Parathyroid adenoma (tissue), 2 donors: ENCODE measurements around the gene SLC44A5.

ENCODE experiments used
- H2AFZ ChIP-seq: fragments of 300-600 bp; sonication (generic); one replicate; pipeline ENCODE4 v1.7.0; 2017; ENCODE audit warnings: antibody characterized with exemption, mild to moderate bottlenecking
- H3K27ac ChIP-seq: fragments of 300-600 bp; sonication (generic); one replicate; pipeline ENCODE4 v1.7.0; 2017
- H3K27me3 ChIP-seq: fragments of 300-600 bp; sonication (generic); one replicate; pipeline ENCODE4 v1.7.0; 2017; ENCODE audit warnings: low read length; ENCODE audit not compliant: control insufficient read depth, insufficient read depth
- H3K36me3 ChIP-seq: fragments of 300-600 bp; sonication (generic); one replicate; pipeline ENCODE4 v1.7.0; 2017; ENCODE audit warnings: low read length; ENCODE audit not compliant: control insufficient read depth, insufficient read depth
- H3K4me1 ChIP-seq: fragments of 300-600 bp; sonication (generic); one replicate; pipeline ENCODE4 v1.7.0; 2017; ENCODE audit warnings: control low read depth
- H3K4me2 ChIP-seq: fragments of 300-600 bp; sonication (generic); one replicate; pipeline ENCODE4 v1.7.0; 2017; ENCODE audit warnings: low read length
- H3K4me3 ChIP-seq: fragments of 300-600 bp; sonication (generic); one replicate; pipeline ENCODE4 v1.7.0; 2017; ENCODE audit warnings: low read depth, low read length
- H3K79me2 ChIP-seq: fragments of 300-600 bp; sonication (generic); one replicate; pipeline ENCODE4 v1.7.0; 2017; ENCODE audit warnings: control low read depth
- H3K9ac ChIP-seq: fragments of 300-600 bp; sonication (generic); one replicate; pipeline ENCODE4 v1.7.0; 2017; ENCODE audit warnings: mild to moderate bottlenecking
- H3K9me3 ChIP-seq: fragments of 300-600 bp; sonication (generic); one replicate; pipeline ENCODE4 v1.7.0; 2017; ENCODE audit warnings: low read length; ENCODE audit not compliant: control insufficient read depth
- CTCF ChIP-seq: fragments of 300-600 bp; sonication (generic); IDR thresholded peaks from one replicate; pipeline ENCODE4 v1.7.0; 2017; ENCODE audit warnings: antibody characterized with exemption, mild to moderate bottlenecking
- donor health status: primary hyperparathyroidism.

Gene SLC44A5

GRCh38 chr1:75640137-75640536, 29.2 kb upstream of the SLC44A5 start:
- Histone ChIP-seq H3K9ac (no peak overlapping the region), H3K4me1 (no peaks in the 10 kb centered on the region), H2AFZ (no peak overlapping the region), H3K79me2 (no peaks in the 10 kb centered on the region), H3K27me3 (no peaks in the 10 kb centered on the region), H3K36me3 (no peaks in the 10 kb centered on the region), H3K4me2 (no peak overlapping the region), H3K27ac (no peak overlapping the region), H3K9me3 (no peaks in the 10 kb centered on the region), H3K4me3 (no peak overlapping the region)
- no peak for TF ChIP-seq CTCF

DNA sequence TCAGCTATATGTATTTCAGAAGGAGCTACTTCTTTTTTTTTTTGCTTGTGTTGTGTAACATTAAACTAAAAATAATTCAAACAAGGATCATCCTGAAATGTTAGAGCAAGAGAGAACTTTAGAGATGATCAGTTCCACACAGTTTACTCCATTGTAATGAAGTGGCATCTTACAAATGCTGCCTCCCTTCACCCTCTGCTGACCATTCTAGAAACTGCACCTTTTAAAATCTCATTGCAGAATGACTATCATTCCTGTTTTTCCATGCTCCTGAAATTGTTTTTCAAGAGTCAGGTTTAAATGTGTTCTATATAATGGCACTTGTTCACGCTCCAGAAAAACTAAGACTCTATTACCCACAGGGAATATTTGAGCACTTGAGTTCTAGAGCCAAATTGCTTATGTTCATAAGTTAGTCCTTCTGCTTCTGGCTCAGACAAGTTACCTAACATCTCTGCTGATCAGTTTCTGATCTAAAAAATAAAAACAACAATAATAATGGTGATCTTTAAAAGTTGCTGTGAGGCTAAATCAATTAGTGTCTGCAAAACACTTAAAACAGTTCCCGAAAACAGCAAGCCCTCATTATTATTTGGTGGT, 21.5 kb upstream of the SLC44A5 start:
- Histone ChIP-seq H3K27ac (no peak overlapping the region), H3K36me3 (no peaks in the 10 kb centered on the region), H3K4me3 (no peak overlapping the region), H3K27me3 (no peaks in the 10 kb centered on the region), H3K9ac (no peak overlapping the region), H3K4me2 (no peak overlapping the region), H3K4me1 (no peaks in the 10 kb centered on the region), H3K9me3 (no peaks in the 10 kb centered on the region), H3K79me2 (no peaks in the 10 kb centered on the region), H2AFZ (no peak overlapping the region)
- peak; percentile 50 for TF ChIP-seq CTCF

DNA sequence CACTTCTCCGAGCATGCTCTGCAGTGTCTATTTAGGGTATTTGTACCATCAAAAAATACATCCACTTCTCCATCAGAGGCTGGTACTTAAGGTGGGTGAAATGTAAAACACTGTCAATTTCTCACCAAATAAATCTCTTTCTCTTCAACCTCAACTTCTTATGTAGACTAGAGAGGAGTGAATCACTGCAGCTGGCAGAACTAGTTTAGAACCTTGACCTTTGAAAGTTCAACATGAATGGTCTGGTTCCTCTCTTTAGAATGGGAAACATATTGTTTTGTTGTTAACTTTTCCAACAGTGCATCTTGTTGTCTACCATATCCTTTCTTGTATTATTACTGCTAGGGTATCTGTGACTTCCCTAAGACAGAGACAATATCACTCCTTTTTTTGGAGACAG, 20.1 kb upstream of the SLC44A5 start:
- H3K27me3 ChIP-seq = no peaks in the 10 kb centered on the region
- H3K36me3 ChIP-seq = no peaks in the 10 kb centered on the region
- H3K4me1 ChIP-seq = no peaks in the 10 kb centered on the region
- H3K79me2 ChIP-seq = no peaks in the 10 kb centered on the region
- no peak for TF ChIP-seq CTCF
- no peaks in the 10 kb centered on the region for H3K9me3 ChIP-seq
- no peak overlapping the region for H2AFZ ChIP-seq
- no peak overlapping the region for H3K4me2 ChIP-seq
- no peak overlapping the region for H3K9ac ChIP-seq
- H3K4me3 ChIP-seq = no peak overlapping the region
- H3K27ac ChIP-seq = no peak overlapping the region

DNA sequence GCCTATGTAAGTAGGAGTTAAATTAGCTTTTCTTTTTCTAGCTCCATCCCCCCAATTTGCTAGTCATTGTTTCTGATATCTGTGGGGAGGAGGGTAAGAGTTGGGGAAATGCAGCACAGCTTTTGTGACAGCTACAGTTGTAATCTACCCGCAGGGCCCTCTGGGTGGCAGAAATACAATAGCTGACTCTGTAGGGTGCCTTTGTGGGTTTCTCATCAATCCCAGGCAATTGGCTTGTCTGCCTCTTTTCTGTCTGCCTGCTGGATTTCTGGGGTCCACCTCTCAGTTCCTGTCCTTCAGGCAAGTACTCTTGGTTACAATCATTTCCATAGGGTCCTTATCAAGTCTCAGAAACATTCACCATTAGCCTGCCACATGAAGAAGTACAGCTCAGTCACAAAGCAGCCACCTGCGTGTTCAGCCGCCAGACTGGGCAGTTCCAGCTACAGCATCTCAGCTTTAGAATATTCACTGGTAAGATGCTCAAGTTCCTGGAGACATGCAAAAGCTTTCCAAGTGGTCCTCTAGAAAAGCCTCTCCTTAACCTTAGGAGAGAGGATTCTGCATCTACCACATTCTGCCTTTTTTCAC, 19.2 kb upstream of the SLC44A5 start:
- H3K9me3 ChIP-seq = no peaks in the 10 kb centered on the region
- TF ChIP-seq CTCF = no peak
- no peak overlapping the region for H3K9ac ChIP-seq
- H3K4me2 ChIP-seq = no peak overlapping the region
- no peaks in the 10 kb centered on the region for H3K79me2 ChIP-seq
- no peak overlapping the region for H3K4me3 ChIP-seq
- no peaks in the 10 kb centered on the region for H3K4me1 ChIP-seq
- H3K27ac ChIP-seq = no peak overlapping the region
- no peak overlapping the region for H2AFZ ChIP-seq
- H3K27me3 ChIP-seq = no peaks in the 10 kb centered on the region
- H3K36me3 ChIP-seq = no peaks in the 10 kb centered on the region

- Histone ChIP-seq H3K9me3 (no peaks in the 10 kb centered on the region), H3K27ac (no peak overlapping the region), H3K4me1 (no peaks in the 10 kb centered on the region), H3K27me3 (no peaks in the 10 kb centered on the region), H2AFZ (no peak overlapping the region), H3K79me2 (no peaks in the 10 kb centered on the region), H3K4me3 (no peak overlapping the region), H3K36me3 (no peaks in the 10 kb centered on the region), H3K4me2 (no peak overlapping the region), H3K9ac (no peak overlapping the region)
- no peak for TF ChIP-seq CTCF
Observed at GRCh38 chr1:75625795-75626194, 14.9 kb upstream of the SLC44A5 start.
